CD4-positive, CD25-positive, alpha-beta regulatory T cell (primary cell): ENCODE data around the gene IGFBP7. TPM values are rescaled to one million over a fixed set of nuclear protein-coding genes. Genes with fewer than 3 reads are reported as not detected.

Source experiments
- ATAC-seq, 2 donors: fragments of 150-1000 bp; cut with Tn5 transposase; one replicate each; pipeline ENCODE4 v1.10.0; 2021; ENCODE audit warnings: low read depth in 2 of 2, moderate number of reproducible peaks in 2 of 2, moderate library complexity in 1 of 2
- DNase-seq, 3 donors: peaks; one replicate each; pipeline versions ENCODE4 v3.0.0 to v3.0.0-alpha.2; 2012 to 2022; ENCODE audit warnings: mixed read lengths in 1 of 3
- H3K27ac ChIP-seq: one replicate; pipeline ENCODE4 v1.7.0; 2013; ENCODE audit warnings: mild to moderate bottlenecking, low read length; ENCODE audit not compliant: insufficient read depth, poor library complexity, severe bottlenecking
- H3K27me3 ChIP-seq: one replicate; pipeline ENCODE4 v1.7.0; 2013; ENCODE audit warnings: low read length; ENCODE audit not compliant: control insufficient read depth, insufficient read depth
- H3K36me3 ChIP-seq: one replicate; pipeline ENCODE4 v1.7.0; 2013; ENCODE audit warnings: mild to moderate bottlenecking, low read length, moderate library complexity; ENCODE audit not compliant: control insufficient read depth, insufficient read depth
- H3K4me1 ChIP-seq: 2 replicates; pipeline ENCODE4 v1.7.0; 2013; ENCODE audit warnings: mild to moderate bottlenecking, low read length; ENCODE audit not compliant: insufficient read depth, control insufficient read depth, poor library complexity, severe bottlenecking
- H3K4me3 ChIP-seq: one replicate; pipeline ENCODE4 v1.7.0; 2013; ENCODE audit warnings: low read depth, mild to moderate bottlenecking, low read length, moderate library complexity
- H3K9me3 ChIP-seq, 2 experiments: 1 replicate in 1 of 2; 2 replicates in 1 of 2; pipeline ENCODE4 v1.7.0; 2013; ENCODE audit warnings: low read length in 2 of 2, mild to moderate bottlenecking in 1 of 2, moderate library complexity in 1 of 2; ENCODE audit not compliant: control insufficient read depth in 2 of 2
- H3K27ac Mint-ChIP-seq, 3 donors: one replicate each; pipeline ENCODE4 v1.8.0; 2020 to 2022; ENCODE audit warnings: mild to moderate bottlenecking in 3 of 3, mixed read lengths in 3 of 3, moderate library complexity in 2 of 3
- H3K27me3 Mint-ChIP-seq: one replicate; pipeline ENCODE4 v1.8.0; 2022; ENCODE audit warnings: mild to moderate bottlenecking, mixed read lengths
- H3K36me3 Mint-ChIP-seq: one replicate; pipeline ENCODE4 v1.8.0; 2020; ENCODE audit warnings: mixed read lengths
- H3K4me1 Mint-ChIP-seq, 4 donors: one replicate each; pipeline ENCODE4 v1.8.0; 2020 to 2022; ENCODE audit warnings: mixed read lengths in 4 of 4, mild to moderate bottlenecking in 1 of 4
- H3K4me3 Mint-ChIP-seq, 4 donors: one replicate each; pipeline ENCODE4 v1.8.0; 2020 to 2022; ENCODE audit warnings: mild to moderate bottlenecking in 4 of 4, mixed read lengths in 4 of 4, moderate library complexity in 3 of 4
- H3K9me3 Mint-ChIP-seq, 7 donors: one replicate each; pipeline ENCODE4 v1.8.0; 2020 to 2022; ENCODE audit warnings: mixed read lengths in 7 of 7, mild to moderate bottlenecking in 3 of 7, moderate library complexity in 2 of 7
- polyA plus RNA-seq, 4 donors: library from polyadenylated mRNA; unstranded; fragments of 300-500 nt; fragmentation: Illumina TruSeq; gene quantifications; one replicate each; pipeline ENCODE4 v1.2.3, GENCODE V29; 2021
- total RNA-seq: library from RNA; stranded (reverse); gene quantifications from one replicate; pipeline ENCODE4 v1.2.3, GENCODE V29; 2022

Gene IGFBP7
- total and polyA plus RNA-seq, 5 donors from 2014 or later = 0.15 to 0.91 (median 0.67) TPM; not detected in 2

DNA sequence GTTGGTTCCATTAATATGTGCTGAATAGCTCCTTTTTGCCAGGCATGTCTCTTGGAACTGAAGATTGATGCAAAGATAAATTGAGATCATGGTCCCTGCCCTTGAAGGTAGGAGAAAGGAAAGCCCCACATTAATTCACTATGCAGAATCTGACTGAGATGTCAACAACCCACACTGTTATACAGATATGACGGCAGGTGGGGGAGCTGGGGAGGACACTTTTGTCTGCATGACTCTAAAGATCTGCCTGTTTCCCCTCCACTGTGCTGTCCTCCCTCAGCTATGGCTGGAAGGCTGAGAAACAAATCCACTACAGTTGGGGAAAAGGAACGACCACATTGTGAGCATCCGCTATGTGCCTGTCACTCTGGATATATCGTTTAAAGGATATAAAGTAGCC, 36.3 kb upstream of the IGFBP7 start:
- H3K9me3 ChIP-seq = no peaks in the 10 kb centered on the region
- DNase-seq (no peak), ATAC-seq (no peak)
- Mint-ChIP-seq H3K4me1 (no peaks in the 10 kb centered on the region), H3K36me3 (no peaks in the 10 kb centered on the region), H3K27ac (no peak overlapping the region), H3K27me3 (peaks cover 6% of the 10 kb centered on the region), H3K4me3 (no peak overlapping the region), H3K9me3 (peaks cover 0 to 2% (median 0%) of the 10 kb centered on the region in 7 donors)
- H3K36me3 ChIP-seq = no peaks in the 10 kb centered on the region
- no peaks in the 10 kb centered on the region for H3K27me3 ChIP-seq
- H3K27ac ChIP-seq = no peak overlapping the region
- no peaks in the 10 kb centered on the region for H3K4me1 ChIP-seq
- no peak overlapping the region for H3K4me3 ChIP-seq

GRCh38 chr4:57144466-57144865, 34.3 kb upstream of the IGFBP7 start:
- Mint-ChIP-seq H3K9me3 (peaks cover 0 to 2% (median 0%) of the 10 kb centered on the region in 7 donors), H3K27ac (no peak overlapping the region), H3K27me3 (peaks cover 6% of the 10 kb centered on the region), H3K4me1 (no peaks in the 10 kb centered on the region), H3K4me3 (no peak overlapping the region), H3K36me3 (no peaks in the 10 kb centered on the region)
- Histone ChIP-seq H3K27ac (no peak overlapping the region), H3K36me3 (no peaks in the 10 kb centered on the region), H3K4me3 (no peak overlapping the region), H3K9me3 (no peaks in the 10 kb centered on the region), H3K27me3 (no peaks in the 10 kb centered on the region), H3K4me1 (no peaks in the 10 kb centered on the region)
- ATAC-seq = no peak
- DNase-seq = no peak

DNA sequence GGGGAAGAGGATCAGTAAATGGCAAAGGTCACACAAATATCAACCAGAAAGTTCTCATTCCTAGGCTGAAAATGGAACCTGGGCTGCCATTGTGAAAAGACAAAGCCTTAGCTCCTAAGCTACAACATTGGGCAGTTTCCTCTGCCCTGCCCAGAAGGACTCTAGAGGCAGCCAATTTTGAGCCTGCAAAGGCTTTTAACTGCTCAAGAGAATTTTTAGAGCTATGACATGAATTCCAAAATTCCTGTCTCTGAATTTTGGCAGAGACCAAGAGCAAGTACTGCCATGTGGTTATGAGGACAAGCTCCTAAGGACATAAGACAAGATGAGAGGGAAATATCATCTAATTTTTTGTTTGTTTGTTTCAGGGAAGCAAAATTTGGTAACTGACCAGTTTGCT, 29.6 kb upstream of the IGFBP7 start:
- no peak overlapping the region for H3K4me3 Mint-ChIP-seq
- Histone ChIP-seq H3K36me3 (no peaks in the 10 kb centered on the region), H3K4me1 (no peaks in the 10 kb centered on the region), H3K27ac (no peak overlapping the region), H3K9me3 (no peaks in the 10 kb centered on the region), H3K4me3 (no peak overlapping the region), H3K27me3 (no peaks in the 10 kb centered on the region)
- H3K9me3 Mint-ChIP-seq = peaks cover 0 to 4% (median 0%) of the 10 kb centered on the region in 7 donors
- no peak for DNase-seq
- ATAC-seq = no peak
- H3K4me1 Mint-ChIP-seq = no peaks in the 10 kb centered on the region
- H3K27me3 Mint-ChIP-seq = peaks cover 6% of the 10 kb centered on the region
- H3K27ac Mint-ChIP-seq = peak overlapping the region in 1 of 3 donors; percentile 12
- H3K36me3 Mint-ChIP-seq = no peaks in the 10 kb centered on the region

DNA sequence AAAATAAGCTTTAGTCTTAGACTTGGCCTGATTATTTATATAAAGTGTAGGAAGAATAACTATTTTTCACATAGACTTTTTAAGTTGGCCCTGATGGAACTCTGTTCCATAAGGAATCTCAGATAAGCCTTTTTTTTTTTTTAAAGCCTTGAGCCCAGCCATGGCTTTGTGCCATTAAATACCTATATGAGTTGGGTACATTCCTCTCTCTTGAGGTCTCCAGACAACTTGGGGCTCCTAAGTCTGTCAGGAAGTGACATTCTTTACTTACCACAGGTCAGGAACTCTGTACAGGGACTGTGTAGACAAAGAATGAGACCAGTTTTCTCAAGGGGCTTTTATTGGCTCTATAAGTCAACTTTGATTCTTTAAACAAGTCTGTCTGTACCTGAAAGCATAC, 27.1 kb upstream of the IGFBP7 start:
- Histone ChIP-seq H3K27ac (no peak overlapping the region), H3K4me3 (no peak overlapping the region), H3K9me3 (no peaks in the 10 kb centered on the region), H3K27me3 (no peaks in the 10 kb centered on the region), H3K36me3 (no peaks in the 10 kb centered on the region), H3K4me1 (no peaks in the 10 kb centered on the region)
- Mint-ChIP-seq H3K4me1 (no peaks in the 10 kb centered on the region), H3K4me3 (no peak overlapping the region), H3K27ac (no peak overlapping the region), H3K36me3 (no peaks in the 10 kb centered on the region), H3K27me3 (peaks cover 5% of the 10 kb centered on the region), H3K9me3 (peaks cover 0 to 4% (median 0%) of the 10 kb centered on the region in 7 donors)
- DNase-seq (no peak), ATAC-seq (no peak)

GRCh38 chr4:57136281-57136680, 26.1 kb upstream of the IGFBP7 start:
- no peaks in the 10 kb centered on the region for H3K4me1 ChIP-seq
- DNase-seq (no peak), ATAC-seq (no peak)
- H3K4me1 Mint-ChIP-seq = no peaks in the 10 kb centered on the region
- H3K9me3 ChIP-seq = no peaks in the 10 kb centered on the region
- peaks cover 5% of the 10 kb centered on the region for H3K27me3 Mint-ChIP-seq
- H3K27ac Mint-ChIP-seq = no peak overlapping the region
- peaks cover 2% of the 10 kb centered on the region for H3K27me3 ChIP-seq
- no peaks in the 10 kb centered on the region for H3K36me3 ChIP-seq
- no peak overlapping the region for H3K27ac ChIP-seq
- no peaks in the 10 kb centered on the region for H3K36me3 Mint-ChIP-seq
- H3K4me3 ChIP-seq = no peak overlapping the region
- peaks cover 0 to 7% (median 0%) of the 10 kb centered on the region in 7 donors for H3K9me3 Mint-ChIP-seq
- H3K4me3 Mint-ChIP-seq = no peak overlapping the region

- Mint-ChIP-seq H3K4me3 (no peak overlapping the region), H3K9me3 (peaks cover 0 to 6% (median 0%) of the 10 kb centered on the region in 7 donors), H3K36me3 (no peaks in the 10 kb centered on the region), H3K27me3 (peaks cover 10% of the 10 kb centered on the region), H3K4me1 (no peaks in the 10 kb centered on the region), H3K27ac (no peak overlapping the region)
- peaks cover 0 to 4% of the 10 kb centered on the region in 2 experiments for H3K9me3 ChIP-seq
- no peaks in the 10 kb centered on the region for H3K4me1 ChIP-seq
- no peak overlapping the region for H3K27ac ChIP-seq
- no peak overlapping the region for H3K4me3 ChIP-seq
- no peaks in the 10 kb centered on the region for H3K36me3 ChIP-seq
- peaks cover 2% of the 10 kb centered on the region for H3K27me3 ChIP-seq
- DNase-seq (no peak), ATAC-seq (no peak)
Measured at GRCh38 chr4:57132743-57133137, 22.6 kb upstream of the IGFBP7 start.

DNA sequence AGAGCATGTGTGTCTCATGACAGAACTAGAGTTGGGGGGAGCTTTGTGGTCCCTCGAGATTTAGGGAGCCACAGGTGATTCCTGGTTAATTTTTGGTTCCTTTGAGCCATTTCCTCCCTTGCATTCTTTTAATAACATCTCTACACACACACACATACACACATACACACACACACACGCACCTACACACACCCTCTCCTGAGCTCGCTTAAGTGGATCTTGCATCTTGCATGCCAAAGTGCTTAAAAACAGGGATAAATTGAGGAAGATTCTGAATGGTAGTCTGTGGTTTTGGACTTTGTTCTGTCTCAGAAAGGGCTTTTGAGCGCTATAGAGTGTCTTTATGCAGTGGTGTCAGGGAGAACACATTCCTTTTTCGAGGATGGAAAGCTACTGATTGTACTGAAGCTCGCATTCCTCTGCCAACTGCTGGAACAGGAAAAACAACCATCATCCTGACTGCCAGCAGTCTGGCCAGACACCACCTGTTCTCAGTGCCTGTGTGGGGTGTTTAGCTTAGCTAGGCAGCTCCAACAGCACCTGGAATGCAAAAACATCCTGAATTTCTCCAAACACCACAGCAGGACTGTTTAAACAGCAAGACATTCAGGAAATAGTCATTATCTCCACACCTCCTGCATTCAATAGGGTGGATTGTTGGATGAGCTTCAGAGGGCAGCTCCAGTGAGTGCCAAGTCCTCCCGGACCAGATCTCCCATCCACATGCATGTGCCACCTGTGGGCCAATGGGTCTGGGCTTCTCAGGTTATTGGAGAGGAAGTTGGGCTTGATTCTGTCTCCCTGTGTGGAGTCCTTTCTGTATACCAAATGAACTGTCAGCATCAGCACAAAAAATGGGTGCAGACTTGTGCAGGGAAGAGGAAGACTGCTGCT, 21.9 kb upstream of the IGFBP7 start:
- no peak for ATAC-seq

GRCh38 chr4:57129477-57129876, 19.3 kb upstream of the IGFBP7 start:
- no peak for ATAC-seq

More for the DNA sequence above, 21.9 kb upstream of the IGFBP7 start:
- Mint-ChIP-seq H3K27me3 (peaks cover 10% of the 10 kb centered on the region), H3K36me3 (no peaks in the 10 kb centered on the region), H3K4me1 (no peaks in the 10 kb centered on the region), H3K27ac (peak overlapping the region in 1 of 3 donors; percentile 64), H3K4me3 (no peak overlapping the region), H3K9me3 (peaks cover 0 to 6% (median under 1%) of the 10 kb centered on the region in 7 donors)
- peaks cover 2% of the 10 kb centered on the region for H3K27me3 ChIP-seq
- peaks cover 3 to 10% of the 10 kb centered on the region in 2 experiments for H3K9me3 ChIP-seq
- H3K36me3 ChIP-seq = no peaks in the 10 kb centered on the region
- H3K27ac ChIP-seq = no peak overlapping the region
- H3K4me3 ChIP-seq = no peak overlapping the region
- no peak for DNase-seq
- no peaks in the 10 kb centered on the region for H3K4me1 ChIP-seq

More at GRCh38 chr4:57129477-57129876, 19.3 kb upstream of the IGFBP7 start:
- peaks cover 10% of the 10 kb centered on the region for H3K27me3 Mint-ChIP-seq
- H3K27ac Mint-ChIP-seq = no peak overlapping the region
- no peak overlapping the region for H3K4me3 ChIP-seq
- peaks cover 2% of the 10 kb centered on the region for H3K27me3 ChIP-seq
- peaks cover 3 to 11% of the 10 kb centered on the region in 2 experiments for H3K9me3 ChIP-seq
- no peaks in the 10 kb centered on the region for H3K36me3 Mint-ChIP-seq
- no peak overlapping the region for H3K4me3 Mint-ChIP-seq
- H3K27ac ChIP-seq = no peak overlapping the region
- no peaks in the 10 kb centered on the region for H3K4me1 Mint-ChIP-seq
- no peak for DNase-seq
- H3K9me3 Mint-ChIP-seq = peaks cover 0 to 9% (median 5%) of the 10 kb centered on the region in 7 donors
- H3K4me1 ChIP-seq = no peaks in the 10 kb centered on the region
- no peaks in the 10 kb centered on the region for H3K36me3 ChIP-seq
